Neutrophil (primary cell): Measurements from ENCODE around the gene CAMTA1.

ENCODE experiments used
- H3K27ac ChIP-seq: fragments of 200-600 bp; sonication (generic); 2 replicates; pipeline ENCODE4 v1.5.1; 2016; ENCODE audit warnings: mild to moderate bottlenecking, moderate library complexity
- H3K27me3 ChIP-seq: fragments of 200-600 bp; sonication (generic); 2 replicates; pipeline ENCODE4 v1.6.0; 2016; ENCODE audit warnings: mild to moderate bottlenecking
- H3K36me3 ChIP-seq: fragments of 200-600 bp; sonication (generic); 2 replicates; pipeline ENCODE4 v1.5.1; 2017
- H3K4me1 ChIP-seq, 2 experiments: fragments of 200-600 bp in 1 of 2; sonication (generic) in 1 of 2; 1 replicate in 1 of 2; 2 replicates in 1 of 2; pipeline versions ENCODE4 v1.5.1 to v1.6.1; 2013 to 2016; ENCODE audit warnings: low read depth in 1 of 2, low read length in 1 of 2, mild to moderate bottlenecking in 1 of 2, moderate library complexity in 1 of 2; ENCODE audit not compliant: control insufficient read depth in 1 of 2, insufficient read depth in 1 of 2
- H3K4me3 ChIP-seq, 2 experiments: fragments of 200-600 bp in 1 of 2; sonication (generic) in 1 of 2; 1 replicate in 1 of 2; 2 replicates in 1 of 2; pipeline ENCODE4 v1.5.1; 2013 to 2016; ENCODE audit warnings: low read depth in 1 of 2, low read length in 1 of 2, mild to moderate bottlenecking in 1 of 2, moderate library complexity in 1 of 2
- H3K9me3 ChIP-seq: fragments of 200-600 bp; sonication (generic); 2 replicates; pipeline ENCODE4 v1.5.1; 2016
- CTCF ChIP-seq: fragments of 200-600 bp; sonication (generic); IDR thresholded peaks from 2 replicates; pipeline ENCODE4 v1.5.1; 2016; ENCODE audit warnings: antibody characterized with exemption

Gene CAMTA1

GRCh38 chr1:7550261-7550865, 765.1 kb downstream of the CAMTA1 start:
- no peak for TF ChIP-seq CTCF
- H3K4me3 ChIP-seq = no peak overlapping the region
- peaks cover 12% of the 10 kb centered on the region for H3K27me3 ChIP-seq
- H3K27ac ChIP-seq = no peak overlapping the region
- H3K36me3 ChIP-seq = no peaks in the 10 kb centered on the region
- no peaks in the 10 kb centered on the region for H3K9me3 ChIP-seq
- H3K4me1 ChIP-seq = no peaks in the 10 kb centered on the region

GRCh38 chr1:7550981-7551380, 765.7 kb downstream of the CAMTA1 start:
- no peaks in the 10 kb centered on the region for H3K9me3 ChIP-seq
- H3K27me3 ChIP-seq = peaks cover 18% of the 10 kb centered on the region
- H3K4me3 ChIP-seq = no peak overlapping the region
- H3K4me1 ChIP-seq = no peaks in the 10 kb centered on the region
- no peak overlapping the region for H3K27ac ChIP-seq
- TF ChIP-seq CTCF = no peak
- no peaks in the 10 kb centered on the region for H3K36me3 ChIP-seq

- H3K27me3 ChIP-seq = peaks cover 22% of the 10 kb centered on the region
- no peak for TF ChIP-seq CTCF
- no peak overlapping the region for H3K4me3 ChIP-seq
- H3K4me1 ChIP-seq = no peaks in the 10 kb centered on the region
- H3K9me3 ChIP-seq = no peaks in the 10 kb centered on the region
- no peak overlapping the region for H3K27ac ChIP-seq
- H3K36me3 ChIP-seq = no peaks in the 10 kb centered on the region
Measured at GRCh38 chr1:7551442-7551841, 766.2 kb downstream of the CAMTA1 start.

- peaks cover 22% of the 10 kb centered on the region for H3K27me3 ChIP-seq
- no peaks in the 10 kb centered on the region for H3K9me3 ChIP-seq
- H3K36me3 ChIP-seq = no peaks in the 10 kb centered on the region
- no peak overlapping the region for H3K4me3 ChIP-seq
- H3K27ac ChIP-seq = no peak overlapping the region
- TF ChIP-seq CTCF = no peak
- no peaks in the 10 kb centered on the region for H3K4me1 ChIP-seq
Measured at GRCh38 chr1:7552402-7552801, 767.1 kb downstream of the CAMTA1 start.

- no peak overlapping the region for H3K27ac ChIP-seq
- no peaks in the 10 kb centered on the region for H3K9me3 ChIP-seq
- no peak for TF ChIP-seq CTCF
- no peaks in the 10 kb centered on the region for H3K36me3 ChIP-seq
- H3K27me3 ChIP-seq = peaks cover 22% of the 10 kb centered on the region
- H3K4me3 ChIP-seq = no peak overlapping the region
- no peaks in the 10 kb centered on the region for H3K4me1 ChIP-seq
Measured at GRCh38 chr1:7553042-7553690, 767.9 kb downstream of the CAMTA1 start.
